ENCODE data around the gene MEN1.
"Not testable (repeated sequence)": the region's sequence is repeated elsewhere in the genome, so short reads cannot be mapped to it uniquely, and the experiment has no call there.

The MEN1 gene

DNA sequence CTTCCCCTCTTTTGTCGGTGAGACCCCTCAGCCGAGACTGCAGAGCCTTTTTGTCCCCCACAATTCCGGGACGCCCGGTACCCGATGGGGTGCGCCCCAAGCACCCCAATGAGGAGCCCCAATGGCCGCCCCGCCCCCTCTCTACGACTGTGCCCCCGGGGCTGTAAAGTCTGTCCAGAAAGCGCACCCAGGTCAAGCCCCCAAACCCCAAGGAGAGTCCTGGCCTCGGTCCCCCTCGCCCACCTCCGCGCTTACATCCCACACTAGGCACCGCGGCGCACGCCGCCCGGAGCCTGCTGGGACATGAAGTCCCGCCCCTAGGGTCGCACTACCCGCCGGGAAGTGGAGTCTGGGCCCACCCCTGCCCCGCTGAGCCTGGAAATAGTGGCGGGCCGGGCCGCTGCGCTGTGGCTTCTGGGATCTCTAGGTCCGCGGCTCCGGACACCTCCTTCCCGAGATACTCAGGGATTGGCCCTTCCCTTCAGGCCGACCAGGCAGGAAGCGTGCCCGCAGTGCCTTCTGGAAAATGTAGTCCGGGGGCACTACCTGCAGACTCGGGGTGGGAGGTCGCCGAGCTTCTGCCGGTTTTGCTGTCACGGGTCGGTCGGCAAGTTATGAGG is at the start of gene MEN1:
MEN1 (minus strand) TSS at position 281 of the 620 bp plus-strand sequence. CDS start 442 bp downstream, outside the sequence.
- peak; percentile 91 to 94 for DNase-seq

DNA sequence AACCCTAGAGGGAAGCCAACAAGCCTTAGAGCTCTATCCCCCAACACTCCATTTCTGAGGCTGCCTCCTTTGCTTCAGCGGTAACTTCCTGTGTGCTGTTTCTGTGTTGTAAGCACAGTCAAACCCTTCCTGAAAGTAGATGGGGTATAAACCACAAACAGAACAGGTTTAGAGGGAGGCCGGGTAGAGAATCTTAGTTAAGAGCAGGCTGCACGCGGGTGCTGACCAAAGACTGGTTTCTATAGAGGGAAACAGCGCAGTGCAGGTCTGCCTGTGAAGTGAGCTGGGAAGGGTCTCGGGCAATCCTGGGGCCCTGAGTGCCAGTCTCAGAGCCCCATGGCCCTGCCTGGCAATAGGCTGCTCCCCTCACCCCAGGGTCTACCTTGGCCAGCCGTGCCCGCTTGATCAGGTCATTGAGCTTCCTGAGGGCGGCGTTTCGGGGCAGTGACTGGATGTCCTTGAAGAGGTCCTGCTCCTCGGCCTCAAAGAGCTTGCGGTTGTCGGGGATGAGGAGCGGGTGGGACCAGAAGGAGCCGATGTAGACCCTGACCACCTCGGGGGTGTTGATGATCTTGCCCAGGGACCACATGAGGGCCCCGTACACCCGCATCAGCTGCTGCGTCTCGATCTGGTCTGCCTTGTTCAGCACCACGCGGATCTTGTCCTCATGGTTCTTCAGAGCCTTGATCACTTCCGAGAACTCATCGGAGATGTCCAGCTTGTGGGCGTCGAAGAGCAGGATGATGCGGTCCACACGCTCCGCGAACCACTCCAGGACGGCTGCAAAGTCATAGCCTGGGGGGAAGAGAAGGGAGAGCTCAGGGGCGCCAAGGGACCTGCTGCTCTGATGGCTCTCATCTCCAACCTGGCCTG is 49.4 kb upstream of the MEN1 start:
- DNase-seq = no peak

DNA sequence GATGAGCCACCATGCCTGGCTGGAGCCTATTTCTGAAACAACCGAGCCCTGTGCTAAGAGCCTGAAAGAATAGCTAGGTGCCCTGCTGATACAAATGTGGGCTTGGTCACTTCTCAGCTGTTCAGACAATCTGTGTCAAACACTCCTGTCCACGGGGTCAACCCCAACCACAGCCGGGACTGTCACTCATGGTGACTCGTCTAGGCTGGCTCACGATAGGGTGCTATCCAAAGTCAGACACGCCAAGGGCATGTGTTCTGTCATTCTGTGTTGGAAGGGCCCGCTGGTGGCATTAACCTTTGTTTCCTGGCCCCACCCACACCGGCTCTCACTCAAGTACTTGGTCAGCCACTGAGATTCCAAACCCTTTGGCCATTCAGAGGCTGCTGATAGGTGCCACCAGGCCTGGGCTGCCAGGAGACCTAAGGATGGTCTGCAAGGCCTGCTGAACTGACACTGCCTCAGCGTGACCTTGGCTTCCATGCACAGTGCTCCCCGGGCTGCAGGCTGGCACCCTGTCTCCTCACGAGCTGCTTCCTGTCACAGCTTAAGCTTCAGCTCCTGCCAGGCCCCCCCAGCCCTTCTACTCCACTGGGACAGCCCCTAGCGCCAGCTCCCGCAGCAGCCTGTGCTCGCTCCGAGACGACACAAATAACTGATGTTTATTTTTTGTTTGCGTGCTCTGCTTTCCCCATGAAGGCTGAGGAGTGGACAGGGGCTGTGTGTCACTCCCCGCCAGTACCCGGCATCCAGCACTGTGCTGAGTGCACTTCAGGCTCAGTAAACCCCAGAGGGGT is 48.3 kb upstream of the MEN1 start:
- no peak for DNase-seq

DNA sequence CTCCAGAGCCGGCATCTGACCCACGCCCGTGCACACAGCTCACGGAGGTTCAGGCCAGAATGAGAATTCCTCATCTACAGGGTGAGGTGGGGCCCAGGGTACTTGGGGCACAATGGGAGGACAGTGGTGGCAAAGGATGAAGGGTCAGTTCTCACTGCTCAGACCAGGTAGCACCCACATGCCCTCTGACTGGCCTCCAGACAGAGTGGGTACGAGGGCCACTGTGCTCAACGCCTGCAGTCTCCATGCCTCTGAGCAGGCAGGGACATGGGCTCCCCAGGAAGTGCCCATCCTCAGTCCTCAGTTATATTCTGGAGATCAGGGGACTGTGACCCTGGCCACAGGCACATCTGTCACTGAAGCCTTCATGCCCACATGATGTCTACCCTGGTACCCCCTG is 47.1 kb upstream of the MEN1 start:
- DNase-seq = no peak

DNA sequence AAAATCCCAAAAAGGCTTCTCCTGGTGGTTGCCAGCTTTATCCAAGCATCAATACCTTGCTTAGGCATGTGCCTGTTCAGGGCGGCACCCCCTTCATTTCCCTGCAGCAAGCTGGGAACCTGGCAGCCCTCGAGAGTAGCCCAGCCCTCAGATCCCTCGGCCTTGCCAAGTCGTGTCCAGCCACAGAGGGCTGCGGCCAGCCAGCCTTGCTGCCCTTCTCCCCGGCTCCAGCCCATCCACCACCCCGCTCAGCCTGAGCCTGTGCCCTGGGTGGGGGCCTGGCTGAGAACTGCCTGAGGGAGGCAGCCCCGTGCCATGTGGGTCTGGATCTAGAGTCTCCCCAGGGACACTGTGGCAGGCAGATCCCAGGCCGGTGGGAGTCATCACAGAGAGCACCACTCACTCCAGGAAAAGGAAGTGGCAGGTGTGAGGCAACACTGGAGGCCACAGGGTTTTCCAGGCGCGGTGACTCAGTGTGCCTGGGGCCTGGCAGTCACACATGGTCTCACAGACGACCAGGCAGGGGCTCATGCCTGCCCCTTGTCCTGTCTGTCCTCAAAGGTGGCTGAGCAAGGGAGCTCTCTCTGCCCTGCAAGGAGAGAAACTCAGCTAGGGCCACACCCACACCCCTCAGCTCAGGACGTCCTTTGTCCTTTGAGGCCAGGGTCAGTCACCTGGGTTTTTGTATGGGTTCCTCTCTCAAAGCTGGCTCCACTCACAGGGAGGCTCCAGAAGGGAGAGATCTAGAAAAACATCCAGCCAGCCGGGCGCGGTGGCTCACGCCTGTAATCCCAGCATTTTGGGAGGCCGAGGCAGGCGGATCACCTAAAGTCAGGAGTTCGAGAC is 46.3 kb upstream of the MEN1 start:
- DNase-seq = peak; percentile 89 to 92

DNA sequence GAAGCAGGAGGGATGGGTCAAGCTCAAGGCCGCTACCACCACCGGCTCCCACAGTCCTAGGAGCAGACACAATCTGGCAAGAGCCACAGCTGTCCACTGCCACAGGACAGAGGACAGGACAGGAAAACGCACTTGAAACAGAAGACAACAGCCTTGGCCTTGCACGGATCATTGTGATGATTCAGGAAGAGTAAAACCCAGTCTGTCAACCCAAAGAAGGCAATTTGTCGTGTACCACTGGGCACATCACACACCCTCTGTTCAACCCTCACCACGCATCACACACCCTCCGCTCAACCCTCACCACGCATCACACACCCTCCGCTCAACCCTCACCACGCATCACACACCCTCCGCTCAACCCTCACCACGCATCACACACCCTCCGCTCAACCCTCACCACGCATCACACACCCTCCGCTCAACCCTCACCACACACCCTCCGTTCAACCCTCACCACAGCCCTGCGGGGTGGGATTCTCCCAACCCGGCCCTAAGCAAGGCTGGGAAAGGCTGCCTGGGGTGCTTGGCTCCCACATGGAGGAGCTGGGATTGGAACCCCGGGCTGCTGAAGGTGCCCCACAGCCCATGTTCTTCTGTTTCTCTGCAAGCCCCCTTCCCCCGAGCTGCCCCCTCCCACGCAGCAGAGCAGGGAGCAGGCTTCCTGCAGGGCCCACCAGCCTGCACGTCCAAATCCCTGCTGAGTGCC is 45.4 kb upstream of the MEN1 start:
- no peak for DNase-seq

DNA sequence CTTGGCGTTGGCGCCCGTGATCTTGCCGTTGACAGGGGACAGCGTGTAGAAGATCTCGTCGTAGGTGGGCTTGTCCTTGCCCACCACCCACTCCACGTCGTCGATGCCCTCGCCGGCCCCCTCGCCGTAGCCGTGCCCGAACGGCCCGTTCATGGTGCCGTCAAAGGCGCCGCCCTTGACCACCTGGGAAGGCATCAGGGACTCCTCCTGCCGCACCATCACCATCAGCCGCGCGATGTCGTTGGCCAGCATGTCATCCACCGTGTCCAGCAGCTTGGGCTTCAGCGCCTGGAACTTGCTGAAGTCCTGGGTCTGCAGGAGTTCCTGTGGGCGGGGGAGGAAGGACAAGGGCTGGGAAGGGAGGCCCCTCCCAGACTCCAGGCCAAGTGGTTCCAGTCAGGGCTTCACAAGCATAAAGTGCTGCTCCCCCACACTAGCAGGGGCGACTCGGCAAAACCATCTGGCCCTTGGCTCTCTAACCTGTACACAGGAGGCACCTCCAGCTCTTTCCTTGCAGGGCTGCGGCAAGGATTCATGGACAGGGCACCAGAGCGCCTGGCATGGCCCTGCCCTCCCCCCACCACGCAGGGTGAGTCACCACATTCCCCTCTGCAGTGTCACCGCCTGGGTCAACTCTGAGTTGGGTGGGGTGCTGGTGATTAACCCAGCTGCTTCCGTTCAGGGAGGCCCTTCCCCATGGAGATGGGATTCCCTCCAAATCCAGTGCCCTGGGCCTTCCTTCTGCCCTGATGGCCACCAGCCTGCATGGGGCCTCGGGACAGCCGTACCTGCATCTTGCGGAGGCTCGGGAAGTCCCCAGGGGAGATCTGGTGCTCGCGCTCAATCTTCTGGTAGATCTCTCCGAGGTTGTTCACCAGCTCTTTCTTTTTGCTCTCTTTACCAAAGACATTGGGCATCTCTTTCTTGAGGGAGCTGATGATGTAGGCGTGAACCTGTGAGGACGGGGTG is 44.5 kb upstream of the MEN1 start:
- DNase-seq = peak; percentile 91 to 95

DNA sequence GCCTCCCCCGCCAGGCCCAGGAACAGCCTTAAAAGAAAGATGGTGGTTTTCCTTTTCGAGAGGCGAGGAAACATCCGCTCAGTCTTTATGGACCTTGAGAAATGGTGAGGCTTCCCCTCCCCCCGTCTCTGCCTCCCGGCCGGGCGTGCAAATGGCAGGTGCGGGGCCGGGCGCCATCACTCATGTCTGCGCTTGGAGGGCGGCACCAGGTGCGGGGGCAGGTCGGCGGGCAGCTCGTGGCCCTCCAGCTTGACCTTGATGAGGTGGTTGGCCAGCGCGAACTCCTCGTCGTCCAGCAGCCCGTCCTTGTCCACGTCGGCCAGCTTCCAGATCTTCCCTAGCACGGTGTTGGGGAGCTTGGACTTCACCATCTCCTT is 43.8 kb upstream of the MEN1 start:
- DNase-seq = no peak

DNA sequence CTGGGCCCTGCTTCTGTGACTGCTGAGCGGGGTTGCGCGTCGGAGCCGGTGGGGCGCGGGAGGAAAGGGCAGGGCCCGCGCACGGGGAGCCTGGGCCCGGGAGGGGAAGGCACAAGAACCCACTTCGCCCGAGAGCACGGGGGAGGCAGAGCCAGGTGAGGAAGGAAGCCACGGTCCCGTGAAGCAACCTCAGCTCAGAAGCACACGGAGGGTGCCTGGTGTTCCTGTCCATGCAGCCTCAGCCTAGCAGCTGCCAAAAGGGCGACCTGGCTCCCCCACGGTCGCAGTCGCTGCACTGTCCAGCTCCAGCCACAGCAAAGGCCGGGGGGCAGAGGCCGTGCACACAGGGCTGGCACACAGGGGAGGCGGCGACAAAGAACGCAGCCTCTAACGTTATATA is 43.4 kb upstream of the MEN1 start:
- DNase-seq = no peak

DNA sequence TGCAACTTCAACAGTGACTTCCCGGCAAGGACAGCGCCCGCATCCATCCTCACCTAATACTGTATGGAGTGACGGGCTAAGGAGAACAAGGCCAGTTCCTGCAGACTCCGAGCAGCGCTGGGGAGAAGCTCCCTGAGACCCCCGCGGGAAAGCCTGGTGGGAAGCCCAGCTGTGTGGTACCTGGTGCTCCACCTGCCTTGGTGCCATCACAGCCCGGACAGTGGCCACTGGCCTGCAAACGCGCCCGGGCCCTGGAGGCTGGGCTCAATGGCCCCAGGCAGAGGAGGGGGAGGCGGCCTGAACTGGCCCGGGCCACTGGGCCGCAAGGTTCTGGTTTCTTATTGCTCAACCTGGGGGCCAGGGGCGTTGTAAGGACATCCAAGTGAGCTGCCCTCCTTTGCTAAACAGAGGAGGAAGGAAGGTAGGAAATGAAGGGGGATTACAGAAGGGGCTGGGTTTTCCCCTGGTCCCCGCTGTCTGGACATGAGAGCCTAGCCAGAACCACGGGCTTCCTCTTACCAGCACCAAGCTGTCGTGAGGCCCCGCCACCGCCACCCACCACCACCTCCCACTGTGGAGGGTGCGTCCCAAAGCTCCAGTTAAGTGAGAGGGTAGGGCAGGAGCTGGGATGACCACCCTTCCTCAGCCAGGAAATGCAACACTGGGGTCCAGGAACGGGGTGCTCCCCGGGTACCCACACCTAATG is 42.6 kb upstream of the MEN1 start:
- no peak for DNase-seq

DNA sequence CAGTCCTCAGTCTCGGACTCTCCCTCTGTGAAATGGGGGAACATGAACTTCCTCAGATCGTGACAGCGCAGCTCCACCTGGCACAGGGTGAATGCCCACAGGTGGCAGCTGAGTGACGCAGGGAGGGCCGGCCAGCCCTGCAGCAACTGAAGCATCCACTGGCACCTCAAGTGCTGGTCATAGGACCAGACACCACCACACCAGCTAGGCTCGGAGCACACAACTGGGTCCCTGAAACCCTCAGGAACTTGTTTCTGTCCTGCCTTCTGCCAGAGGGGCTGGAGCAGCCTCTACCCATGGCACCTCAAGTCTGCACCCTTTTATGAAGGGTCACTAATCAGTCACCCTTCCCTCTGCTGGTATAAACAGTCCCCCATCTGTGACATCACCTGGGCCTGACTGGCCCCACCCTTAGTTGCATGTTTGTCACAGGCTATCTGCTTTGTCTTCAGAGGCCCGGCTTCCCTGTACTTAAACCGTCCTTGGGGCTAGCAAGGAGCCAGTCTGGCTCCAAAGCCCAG is 41.5 kb upstream of the MEN1 start:
- DNase-seq = no peak

DNA sequence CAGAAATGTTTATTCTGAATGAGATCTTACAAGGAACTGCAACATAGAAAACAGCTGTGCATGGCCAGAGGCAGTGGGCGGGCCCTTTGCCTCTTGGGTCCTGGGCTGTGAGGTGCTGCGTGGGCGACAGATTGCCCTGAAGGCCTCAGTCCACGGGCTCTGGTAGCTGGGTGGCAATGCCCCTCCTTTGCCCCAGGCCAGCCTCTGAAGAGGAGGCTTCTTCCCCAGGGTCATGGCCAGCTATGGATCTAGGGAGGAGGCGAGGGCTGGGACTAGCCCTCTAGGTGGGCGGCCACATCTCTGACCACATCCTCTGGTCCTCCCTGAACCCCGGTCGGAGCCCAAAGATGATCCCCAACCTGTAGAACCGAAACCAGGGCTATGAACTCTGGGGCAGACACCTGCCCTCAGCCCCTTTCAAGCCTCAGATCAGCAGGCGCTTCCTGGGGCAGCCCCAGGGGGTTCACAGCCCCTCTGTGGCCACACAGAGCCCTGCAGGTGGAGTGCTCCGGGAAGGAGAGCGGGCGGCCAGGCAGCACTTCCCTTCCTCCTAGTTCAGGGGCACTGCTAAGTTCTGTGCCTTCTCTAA is 40.7 kb upstream of the MEN1 start:
- DNase-seq = no peak

DNA sequence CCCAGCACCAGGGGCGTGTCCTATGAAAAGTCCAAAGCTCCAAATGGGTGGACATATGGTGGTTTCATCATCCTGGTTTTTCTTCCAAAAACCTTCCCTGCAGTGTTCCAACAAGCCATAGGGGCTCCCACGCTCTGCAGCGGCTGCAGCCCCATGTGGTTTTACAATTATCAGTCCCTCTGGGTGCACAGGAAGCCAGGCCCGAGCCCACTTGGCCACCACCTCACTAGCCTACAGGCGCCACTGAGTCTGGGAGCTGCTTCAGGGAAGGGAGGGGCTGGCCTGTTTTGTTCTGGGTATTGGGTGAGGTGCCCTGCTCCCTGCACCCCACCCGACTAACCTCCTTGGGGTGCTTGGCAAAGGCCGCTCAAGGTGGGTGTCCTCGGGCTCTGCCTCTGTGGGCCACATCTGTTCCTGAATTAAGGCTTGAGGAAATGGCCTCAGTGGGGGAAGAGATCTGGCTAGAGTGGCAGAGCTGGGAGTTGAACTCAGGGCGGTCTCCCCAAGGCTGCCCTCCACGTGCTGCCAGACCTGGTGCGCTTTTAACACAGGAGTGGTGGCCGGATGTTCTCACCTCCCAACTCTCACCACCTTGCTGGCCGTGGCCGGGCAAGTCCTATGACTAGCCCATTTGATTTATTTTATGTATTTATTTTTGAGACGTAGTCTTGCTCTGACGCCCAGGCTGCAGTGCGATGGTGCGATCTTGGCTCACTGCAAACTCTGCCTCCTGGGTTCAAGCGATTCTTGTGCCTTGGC is 39.4 kb upstream of the MEN1 start:
- no peak for DNase-seq

DNA sequence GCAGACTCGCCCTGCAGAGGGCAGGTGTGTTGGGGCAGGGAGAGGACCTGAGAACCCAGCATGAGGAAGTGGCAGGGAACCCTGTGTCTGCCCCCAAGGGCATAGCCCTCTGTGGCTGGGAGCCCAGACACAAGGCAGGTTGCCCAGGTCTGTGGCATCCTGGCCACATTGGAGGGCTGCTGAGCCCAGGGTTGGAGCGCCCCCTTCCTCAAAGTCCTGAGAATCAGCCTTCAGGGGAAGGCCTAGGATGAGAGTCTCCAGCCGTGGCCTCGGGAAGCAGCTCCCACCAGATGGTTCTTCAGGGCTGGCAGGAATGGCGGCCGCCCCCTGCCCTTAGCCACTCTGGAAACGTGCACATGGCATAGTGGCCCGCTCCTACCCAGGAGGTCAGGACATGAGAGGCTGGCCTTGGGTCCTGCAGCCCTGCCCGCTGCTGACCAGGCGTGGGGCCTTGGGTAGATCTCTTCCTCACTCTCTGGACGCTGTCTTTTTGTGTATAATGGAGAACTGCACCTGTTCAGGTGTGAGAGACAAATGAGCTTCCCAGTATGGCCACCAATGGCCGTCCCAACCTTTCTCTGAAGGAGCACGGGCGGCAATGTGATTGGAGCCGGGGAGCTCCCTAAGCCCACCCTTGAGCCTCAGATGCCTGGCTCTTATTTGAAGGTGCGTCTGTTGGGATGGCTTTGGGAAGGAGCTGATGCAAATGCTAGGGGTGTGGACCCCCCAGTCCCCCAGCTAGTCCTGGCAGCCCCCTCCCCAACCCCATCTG is 38.7 kb upstream of the MEN1 start:
- DNase-seq = no peak

DNA sequence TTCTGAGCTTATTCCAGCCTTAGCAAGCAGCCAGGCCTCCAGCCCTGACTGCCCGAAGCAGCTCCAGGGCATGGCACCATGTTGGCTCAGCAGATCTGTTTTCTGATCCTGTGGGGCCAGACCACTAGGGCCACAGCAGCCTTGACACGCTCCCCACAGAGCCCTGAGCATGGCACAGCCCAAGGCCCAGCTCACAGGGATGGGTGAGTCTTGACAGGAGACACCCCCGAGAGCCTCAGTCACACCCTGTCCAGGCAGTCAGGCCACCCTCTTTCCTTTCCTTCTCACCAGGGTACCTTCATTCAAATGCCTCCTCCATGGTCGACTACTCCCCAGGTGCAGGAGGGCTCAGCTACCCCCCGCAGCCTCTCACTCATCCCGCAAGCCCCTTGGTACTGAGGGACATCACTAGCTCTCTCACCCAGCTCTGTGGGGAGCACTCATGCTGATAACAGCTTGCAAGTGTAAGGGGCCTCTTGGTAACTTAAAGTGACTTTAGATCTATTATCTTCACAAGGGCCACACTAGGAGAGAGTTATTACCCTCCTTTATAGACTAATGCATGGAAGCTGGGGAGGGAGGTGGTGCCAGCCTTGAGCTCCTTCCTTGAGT is 38.0 kb upstream of the MEN1 start:
- no peak for DNase-seq

DNA sequence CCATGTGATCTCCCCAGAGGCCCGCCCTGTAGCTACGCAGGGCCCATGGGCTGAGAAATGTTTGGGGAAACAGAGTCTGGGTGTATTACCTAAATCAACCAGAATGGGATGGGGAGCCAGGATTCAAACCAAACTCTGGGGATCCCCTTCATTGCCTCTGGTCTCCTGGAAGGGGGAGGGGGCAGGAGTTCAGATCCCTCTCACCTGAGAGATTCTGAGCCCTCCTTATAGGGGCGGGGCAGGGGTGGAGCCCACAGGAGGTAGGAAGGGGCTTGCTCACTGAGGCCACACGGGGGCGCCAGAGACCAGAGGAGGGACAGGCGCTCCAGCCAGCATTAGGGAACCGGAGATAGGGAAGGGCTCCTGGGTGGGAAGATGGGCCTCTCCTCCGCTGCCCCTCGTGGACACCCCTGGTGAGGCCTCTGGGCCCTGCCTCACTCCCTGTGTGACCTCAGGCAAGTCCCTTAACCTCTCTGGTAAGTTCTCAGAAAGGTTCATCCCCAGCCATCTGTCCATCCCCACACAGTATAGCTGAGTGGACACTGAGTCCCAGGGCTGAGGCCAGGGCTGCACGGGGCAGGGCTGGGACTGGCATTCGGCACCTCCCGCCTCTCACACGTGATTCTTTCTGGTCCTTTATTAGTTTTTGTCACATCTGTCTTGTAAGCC is 36.8 kb upstream of the MEN1 start:
- peak; percentile 82 to 89 for DNase-seq

DNA sequence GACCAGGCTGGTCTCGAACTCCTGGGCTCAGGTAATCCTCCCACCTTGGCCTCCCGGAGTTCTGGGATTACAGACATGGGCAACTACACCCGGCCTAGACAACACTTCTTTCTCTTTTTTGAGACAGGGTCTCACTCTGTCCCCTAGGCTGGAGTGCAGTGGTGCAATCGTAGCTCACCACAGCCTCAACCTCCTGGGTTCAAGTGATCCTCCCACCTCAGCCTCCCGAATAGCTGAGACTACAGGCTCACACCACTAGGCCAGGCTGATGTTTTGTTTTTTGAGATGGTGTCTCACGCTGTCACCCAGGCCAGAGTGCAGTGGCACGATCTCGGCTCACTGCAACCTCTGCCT is 35.4 kb upstream of the MEN1 start:
- DNase-seq = not testable (repeated sequence)

Measured in SW 1271 (cell line).